GM21526 (cell line): Measurements from ENCODE around the gene SLC2A4RG.

Experiments
- ATAC-seq: cut with Tn5 transposase; IDR thresholded peaks from one replicate; pipeline ENCODE4 v1.9.1; 2021; ENCODE audit warnings: moderate library complexity; ENCODE audit not compliant: unreplicated experiment, low FRiP score

SLC2A4RG gene

DNA sequence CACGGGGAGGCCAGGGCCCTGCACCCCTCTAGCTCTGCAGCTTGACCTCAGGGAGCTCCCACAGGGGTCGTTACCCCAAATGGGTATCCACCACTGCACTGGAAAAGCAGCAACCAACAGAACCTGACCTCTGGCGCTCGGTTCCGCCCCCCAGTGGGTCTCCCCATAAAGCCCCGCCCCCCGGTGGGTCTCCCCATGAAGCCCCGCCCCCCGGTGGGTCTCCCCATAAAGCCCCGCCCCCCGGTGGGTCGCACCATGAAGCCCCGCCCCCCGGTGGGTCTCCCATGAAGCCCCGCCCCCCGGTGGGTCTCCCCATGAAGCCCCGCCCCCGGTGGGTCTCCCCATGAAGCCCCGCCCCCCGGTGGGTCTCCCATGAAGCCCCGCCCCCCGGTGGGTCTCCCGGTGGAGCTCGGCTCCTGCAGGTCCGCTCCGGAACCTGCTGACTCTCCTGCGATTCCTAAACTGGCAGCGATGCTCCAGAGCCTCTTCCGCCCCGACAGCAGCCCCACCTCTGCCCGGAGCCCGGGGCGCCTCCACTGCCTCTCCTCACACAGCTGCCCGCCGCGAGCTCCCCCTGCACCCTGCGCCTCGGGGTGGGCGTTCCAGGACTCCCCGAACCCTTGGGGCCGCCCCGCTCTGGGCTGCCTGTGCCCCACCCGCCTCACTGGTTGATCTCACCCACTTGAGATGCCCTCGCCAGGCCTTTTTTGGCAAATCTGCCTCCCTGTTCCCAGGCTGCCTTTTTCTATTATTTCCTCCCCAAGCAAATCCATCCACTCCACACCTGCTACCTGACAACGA is 12.1 kb downstream of the SLC2A4RG start:
- no peak for ATAC-seq

DNA sequence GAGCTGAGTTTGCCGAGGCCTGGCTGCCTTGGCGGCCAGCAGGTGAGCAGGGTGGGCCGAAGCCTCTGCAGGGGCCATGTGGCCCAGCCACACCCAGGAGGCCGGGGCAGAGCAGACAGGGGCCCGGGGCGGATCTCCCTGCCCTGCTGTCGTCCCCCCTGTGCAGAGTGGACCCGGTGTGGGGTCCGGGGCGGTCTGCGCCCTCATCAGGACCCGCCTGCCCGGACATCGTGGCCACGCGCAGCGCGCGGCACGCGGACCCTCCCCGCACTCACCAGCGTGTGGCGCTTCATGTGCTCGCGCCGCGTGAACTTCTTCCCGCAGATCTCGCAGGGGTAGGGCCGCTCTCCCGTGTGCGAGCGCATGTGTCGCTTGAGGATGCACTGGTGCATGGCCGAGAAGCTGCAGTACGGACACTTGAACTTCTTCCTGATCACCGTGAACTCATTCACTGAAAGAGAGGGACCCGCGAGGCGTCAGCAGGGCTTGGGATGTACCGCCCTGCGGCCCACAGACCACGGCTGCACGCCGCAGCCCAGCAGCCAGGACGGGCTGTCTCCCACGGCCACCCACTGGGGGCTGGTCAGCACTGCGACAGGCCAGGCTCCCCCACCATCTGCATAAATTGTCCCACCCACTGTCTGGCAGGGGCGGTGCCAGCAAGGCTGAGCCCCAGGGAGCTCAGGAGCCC is 13.0 kb downstream of the SLC2A4RG start:
- no peak for ATAC-seq

DNA sequence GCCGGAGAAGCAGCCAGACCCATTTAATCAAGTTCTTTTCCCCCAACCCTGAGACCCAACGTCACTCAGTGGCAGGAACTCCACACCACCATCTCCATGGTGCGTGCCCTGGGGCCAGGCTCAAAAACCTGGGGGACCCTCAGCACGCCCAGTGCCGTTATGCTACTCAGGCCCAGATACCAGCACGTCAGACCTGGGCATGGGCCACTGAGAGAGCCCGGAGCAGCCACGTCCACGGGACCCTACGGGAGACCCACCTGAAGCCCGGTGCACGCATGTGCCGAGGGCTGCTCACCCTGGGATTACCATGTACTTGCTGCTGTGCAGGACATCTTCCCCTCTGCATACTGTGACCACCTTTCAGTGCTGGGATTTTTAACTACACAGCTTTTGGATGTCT is 13.8 kb downstream of the SLC2A4RG start:
- no peak for ATAC-seq

DNA sequence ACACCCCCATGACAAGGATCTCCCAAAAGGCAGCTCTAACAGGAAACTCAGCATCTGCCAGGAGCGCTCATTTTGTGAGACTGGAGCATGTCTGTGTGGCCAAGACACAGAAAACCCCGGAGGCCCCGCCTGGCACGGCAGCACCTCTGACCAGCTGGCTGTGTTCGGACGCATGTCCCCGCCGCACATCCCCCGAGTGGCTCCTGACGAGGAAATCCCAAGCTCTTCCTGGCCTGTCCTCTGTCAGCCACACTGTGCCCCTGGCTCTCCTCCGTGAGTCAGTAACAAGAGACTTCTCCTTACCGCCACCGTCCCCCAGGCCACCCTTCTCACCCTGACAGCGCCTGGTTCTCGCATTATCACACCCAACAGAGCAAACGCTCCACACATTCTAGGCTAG is 14.4 kb downstream of the SLC2A4RG start:
- ATAC-seq: no peak

DNA sequence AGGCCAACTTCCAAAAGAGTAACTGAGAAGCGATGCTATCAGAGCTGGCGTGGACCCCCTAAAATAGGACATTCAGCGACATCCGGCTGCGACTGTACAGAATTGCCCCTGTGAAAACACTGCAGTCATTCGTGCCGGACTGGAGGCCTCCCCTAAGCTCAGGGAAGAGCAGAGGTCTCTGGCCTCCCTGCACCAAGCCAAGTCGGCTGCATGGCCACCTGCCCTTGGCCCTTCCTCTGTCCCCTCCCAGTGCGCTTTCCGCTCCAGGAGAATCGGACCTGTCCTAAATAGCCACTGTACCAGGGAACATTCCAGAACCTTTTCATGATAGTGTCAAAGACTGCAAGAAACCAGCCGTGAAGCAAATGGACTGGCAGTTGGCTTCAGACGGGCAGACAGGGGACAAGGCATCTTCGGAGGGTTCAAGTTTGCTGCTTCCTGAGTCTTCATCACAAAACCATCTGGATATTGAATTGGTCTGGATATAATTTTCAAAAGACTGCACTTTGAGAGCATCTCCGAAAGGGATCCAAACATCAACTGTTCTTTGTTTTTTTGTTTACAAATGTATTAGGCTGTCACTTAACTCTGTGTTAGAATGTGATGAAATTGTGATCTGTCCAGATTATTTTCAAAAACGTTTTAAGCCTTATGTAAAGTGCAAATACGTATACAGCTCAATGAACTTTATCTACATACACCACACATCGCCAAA is 16.5 kb downstream of the SLC2A4RG start:
- no peak for ATAC-seq

DNA sequence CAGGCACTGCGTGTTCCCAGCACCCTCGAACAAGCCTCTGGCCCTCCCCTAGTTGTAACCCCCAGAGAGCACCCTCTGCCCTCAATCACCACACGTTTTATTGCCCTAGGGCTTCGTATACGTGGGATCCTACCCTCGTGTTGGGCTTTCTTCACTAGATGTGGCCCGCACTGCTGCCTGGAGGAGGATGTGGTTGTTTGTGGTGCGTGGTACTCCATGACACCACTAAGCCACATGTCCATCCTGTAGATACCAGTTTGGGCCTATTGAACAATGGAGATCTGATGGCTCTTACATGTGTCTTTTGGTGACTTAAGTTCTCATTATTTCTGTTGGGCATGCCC is 17.0 kb downstream of the SLC2A4RG start:
- no peak for ATAC-seq

DNA sequence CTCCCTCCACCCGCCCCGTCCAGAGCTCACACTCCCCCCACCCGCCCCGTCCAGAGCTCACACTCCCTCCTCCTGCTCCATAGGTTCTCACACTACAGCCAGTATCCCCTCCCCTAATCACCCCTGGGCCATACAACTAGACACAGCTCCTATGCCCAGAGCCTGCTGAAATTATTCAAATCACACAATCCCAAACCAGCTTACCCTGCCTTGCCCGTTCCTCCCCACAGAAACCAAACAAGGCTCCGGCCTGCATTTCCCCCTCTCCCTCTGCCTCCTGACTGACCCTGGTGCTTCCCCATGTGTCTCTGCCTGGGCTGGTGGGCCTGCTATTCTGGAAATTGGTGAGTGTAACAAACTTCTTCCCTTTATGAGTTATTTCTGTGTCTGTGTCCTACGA is 18.6 kb downstream of the SLC2A4RG start:
- no peak for ATAC-seq

DNA sequence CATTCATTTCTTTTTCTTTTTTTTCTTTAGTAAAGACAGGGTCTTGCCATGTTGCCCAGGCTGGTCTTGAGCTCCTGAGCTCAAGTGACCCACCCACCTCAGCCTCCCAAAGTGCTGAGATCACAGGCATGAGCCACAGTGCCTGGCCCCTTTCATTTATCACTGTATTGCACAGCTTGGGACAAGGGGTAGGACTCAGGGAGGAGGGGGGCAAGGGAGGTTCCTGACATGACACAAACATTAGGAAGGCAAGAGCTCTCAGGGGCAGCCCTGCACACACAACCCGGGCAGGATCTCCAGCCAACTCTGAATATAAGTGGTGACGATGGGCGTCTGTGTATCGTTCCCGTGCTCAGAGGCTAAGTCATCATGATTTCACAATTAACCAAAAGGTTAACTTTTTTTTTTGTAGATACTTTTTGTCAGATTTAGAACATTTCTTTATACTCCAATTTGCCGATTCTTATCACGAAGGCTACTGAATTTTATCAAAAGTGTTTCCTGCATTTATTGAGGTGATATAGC is 19.9 kb downstream of the SLC2A4RG start:
- no peak for ATAC-seq

DNA sequence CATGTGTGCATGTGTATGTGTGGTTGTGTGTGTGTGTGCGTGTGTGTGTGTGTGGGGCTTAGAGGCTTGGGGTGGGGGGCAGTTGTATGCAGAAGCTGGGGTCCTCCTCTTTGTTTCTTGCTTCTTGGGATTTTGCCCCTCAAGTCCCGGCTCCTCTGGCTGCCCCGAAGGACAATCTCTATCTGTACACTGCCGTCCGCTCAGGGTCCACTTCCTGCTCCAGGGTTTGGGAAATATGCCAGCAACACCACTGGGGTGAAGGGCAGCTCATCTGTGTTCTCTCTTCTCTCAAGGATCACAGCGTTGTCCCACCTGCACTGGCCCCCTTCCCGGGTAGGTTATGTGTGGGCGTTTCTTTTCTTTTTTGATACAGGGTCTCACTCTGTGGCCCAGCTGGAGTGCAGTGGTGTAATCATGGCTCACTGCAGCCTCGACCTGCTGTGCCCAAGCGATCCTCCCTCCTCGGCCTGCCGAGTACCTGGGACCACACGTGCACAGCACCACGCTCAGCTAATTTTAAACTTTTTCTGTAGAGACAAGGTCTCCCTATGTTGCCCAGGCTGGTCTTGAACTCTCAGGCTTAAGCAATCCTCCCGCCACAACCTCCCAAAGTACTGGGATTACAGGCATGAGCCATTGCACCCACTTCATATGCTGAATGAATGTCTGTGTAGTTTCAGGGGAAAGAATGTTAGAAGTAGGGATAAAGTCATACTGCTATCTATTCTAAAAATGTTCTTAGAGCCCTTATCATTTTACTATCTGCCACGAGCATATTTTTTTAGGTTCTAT is 25.7 kb downstream of the SLC2A4RG start:
- no peak for ATAC-seq

DNA sequence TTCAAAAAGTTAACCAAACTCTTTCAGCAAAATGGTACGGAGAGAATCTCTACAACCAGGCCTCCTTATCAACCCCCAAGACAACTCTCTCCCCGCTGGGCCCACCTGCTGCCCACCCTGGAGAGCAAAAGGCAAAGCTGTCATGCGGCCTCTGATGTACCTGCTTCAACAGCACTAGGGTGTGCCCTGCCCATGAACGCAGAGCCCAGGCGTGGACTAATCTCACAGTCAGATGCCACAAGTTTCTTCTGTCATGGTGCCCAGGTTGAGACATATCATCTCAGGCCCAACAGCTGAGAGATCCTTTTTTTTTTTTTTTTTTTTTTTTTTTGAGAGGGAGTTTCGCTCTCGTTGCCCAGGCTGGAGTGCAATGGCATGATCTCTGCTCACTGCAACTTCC is 26.3 kb downstream of the SLC2A4RG start:
- ATAC-seq: no peak

DNA sequence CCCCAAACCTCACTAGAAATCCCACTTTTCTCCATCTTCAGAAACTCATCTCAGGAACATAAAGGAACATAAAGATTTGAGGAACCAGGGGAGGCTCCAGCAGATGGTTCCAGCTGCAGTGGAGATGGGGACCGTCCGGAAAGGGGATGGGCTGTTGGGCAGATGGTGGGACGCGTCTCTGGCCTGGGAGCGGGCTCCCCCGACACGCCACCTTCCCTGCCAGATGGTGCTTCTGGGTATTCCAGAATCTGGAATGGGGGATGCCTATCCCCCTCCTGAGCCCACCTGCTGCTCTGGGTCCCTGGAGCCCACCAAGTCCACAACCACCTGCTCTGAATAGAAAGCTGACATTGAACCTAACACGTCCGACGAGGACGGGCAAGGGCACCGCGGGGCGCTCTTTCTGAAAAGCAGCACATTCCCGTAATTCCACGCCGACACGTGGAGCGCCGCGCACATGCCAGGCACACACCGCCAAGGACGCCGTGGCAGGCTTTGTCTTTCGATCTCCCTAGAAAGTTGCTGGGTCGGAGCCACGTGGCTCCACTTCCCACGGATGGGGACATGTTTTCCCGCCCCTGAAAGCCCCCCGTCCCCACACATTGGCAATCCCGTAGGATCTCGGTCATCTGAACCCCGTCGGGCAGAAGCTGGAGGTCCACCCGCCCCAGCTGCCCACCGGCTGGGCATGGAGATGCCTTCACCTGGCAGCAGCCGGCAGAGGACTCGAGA is 27.3 kb downstream of the SLC2A4RG start:
- no peak for ATAC-seq

DNA sequence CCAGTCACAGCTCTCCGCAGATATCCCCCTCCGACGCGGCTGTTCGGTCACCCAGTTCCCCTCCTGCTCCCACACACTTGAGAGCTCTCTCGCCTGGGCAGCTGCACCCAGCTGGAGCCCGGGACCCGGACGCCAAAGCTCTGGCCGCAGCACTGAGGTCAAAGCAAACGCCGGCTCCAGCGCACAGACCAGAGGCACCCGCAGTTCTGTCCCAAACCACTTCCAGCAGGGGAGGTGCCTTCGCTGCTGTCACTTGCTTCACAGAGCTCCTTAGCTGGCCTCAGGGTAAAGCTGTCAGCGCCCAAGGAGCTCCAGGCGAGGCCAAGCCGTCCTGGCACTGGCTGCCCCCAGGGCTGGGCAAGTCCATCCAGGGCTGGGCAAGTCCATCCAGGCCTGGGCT is 27.9 kb downstream of the SLC2A4RG start:
- ATAC-seq: no peak

DNA sequence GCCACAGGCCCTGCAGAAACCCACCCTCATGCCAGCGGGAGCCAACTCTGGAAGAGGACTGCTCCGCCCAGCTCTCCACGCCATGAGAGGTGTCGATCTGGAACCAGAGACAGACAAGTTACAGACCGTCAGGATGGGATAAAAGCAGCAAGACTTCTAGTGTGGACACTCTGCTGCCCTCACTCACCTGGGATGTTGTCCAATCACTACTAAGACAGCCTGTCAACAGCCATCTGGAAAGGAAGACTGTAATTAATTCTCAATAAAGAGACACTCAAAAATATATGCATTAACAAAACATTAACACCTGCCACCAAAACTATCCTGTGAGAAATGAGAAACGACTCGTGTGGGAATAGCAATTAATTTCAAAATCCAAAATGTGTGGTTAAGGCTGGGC is 28.3 kb downstream of the SLC2A4RG start:
- no peak for ATAC-seq

DNA sequence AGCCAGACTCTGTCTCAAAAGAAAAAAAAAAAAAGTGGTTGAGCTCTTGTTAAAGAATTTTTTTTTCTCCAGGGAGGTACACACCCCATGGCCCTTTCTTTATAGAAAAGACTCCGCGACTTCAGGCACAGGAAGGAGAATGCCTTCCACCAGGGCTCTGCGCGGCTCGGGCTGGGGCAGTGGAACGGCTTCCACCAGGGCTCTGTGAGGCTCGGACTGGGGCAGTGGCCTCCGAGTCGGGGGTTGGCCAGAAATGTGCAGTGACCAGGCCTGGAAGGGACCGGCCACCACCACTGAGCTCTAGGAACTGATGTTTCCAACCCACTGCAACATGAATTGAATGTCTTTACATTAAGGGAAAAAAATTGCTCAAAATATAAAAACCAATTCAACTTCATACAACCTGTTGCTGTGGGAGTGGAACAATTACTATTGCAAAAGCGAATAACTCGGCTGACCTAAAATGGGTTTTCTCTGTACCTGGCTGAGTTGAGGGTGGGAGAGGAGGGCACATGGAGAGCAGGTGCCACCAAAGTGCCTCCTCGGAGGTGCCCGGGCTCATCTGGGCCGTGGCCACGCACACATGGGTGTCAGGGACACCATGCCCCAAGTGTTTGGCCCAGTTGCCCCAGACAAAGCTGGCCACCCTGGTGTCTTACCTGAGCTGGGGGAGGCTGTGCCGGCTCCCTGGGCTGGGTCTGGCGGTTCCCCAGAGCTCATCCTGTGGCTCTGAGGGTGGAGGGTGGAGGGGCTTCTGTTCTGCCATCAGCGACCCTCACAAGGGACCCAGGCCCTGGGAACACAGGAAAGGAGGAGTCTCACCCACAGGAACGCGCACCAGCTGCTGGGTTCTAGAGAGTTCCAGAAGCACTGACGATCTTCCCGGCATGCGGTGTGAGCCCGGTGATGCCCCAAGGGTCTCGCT is 29.3 kb downstream of the SLC2A4RG start:
- no peak for ATAC-seq

DNA sequence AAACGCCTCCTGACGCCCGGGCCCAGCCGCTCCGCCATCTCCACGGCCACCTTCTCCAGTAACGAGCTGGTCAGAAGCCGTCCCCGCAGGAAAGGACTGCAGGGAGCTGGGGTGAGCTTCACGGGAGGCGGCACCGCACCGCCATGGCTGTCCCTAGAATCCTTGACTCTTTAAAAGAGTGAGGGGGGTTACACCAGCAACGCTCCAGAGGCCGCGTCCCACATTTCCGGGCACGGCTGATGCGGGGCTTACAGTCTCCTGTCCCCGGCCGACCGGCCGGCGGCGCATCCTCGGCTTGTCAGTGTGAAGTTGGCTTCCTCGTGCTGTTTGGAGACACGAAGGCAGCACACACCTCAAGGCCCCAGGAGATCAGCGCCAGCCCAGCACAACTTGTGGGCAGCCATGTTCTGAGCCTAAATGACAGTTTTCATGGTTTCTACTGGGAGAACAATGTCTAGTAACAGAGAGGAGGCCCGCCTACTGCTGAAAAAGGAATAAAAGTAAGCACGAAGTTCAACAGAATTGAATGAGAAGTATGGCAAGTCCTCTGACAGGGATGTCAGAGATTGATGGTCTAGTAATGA is 30.4 kb downstream of the SLC2A4RG start:
- ATAC-seq: no peak

DNA sequence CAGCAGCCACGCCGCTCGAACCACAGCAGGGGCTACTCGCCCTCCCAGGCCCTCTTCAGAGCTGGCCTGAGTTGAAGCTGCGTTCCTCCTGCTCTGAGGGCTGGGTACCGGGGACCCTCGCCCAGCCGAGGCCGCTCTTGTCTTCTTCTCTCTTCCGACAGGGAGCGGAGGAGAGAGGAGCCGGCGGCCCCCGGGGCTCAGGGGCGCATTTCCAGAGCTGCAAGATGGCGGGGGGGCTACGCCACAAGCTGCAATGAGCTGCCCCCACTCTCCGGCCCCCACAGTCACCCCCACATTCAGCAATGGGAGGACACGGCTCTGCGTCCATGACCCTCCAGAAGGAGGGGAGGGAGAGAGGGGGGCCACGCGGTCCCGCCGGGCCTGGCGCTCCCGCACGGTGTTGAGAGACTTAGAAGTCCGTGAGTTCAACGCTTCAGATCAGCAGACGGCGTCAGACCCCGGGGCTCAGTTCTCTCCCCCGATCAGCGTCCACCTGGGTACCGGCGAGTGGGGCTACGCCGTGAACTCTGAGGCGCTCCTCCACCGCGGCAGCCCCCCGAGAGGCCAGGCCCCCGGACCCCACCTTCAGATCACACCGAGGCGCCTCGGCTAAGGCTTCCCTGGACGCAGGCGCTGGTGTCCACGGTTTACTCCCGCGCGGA is 31.6 kb downstream of the SLC2A4RG start:
- no peak for ATAC-seq

DNA sequence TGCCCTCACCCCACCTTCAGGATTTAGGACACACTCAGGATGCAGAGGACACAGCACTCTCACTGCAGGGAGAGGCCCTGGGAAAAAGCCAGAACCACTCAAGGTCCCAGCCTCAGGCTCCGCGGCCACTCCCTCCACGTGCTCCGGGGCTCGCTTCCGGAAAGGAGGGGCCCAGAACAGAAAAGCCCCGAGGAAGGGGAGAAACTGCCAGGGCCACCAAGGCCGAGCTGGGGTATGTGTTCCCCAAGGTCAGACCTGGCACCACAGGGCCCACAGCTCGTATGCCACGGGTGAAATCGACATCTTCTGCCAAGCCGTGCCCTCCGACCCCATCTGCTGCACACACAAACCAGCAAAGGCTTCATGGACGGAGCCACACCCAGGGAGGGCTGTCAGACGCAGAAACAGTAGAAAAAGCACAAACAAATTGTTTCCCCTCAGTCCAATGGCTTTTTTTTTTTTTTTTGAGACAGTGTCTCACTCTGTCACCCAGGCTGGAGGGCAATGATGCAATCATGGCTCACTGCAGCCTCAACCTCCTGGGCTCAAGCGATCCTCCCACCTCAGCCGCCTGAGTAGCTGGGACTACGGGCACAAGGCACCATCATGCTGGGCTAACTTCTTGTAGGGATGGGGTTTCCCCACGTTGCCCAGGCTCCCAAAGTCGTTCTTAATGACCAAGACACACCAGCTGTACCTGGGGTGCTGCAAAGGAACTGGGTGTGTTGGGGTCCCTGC is 33.4 kb downstream of the SLC2A4RG start:
- ATAC-seq: no peak
